ENCODE results near the gene PCNX2.

Gene PCNX2

DNA sequence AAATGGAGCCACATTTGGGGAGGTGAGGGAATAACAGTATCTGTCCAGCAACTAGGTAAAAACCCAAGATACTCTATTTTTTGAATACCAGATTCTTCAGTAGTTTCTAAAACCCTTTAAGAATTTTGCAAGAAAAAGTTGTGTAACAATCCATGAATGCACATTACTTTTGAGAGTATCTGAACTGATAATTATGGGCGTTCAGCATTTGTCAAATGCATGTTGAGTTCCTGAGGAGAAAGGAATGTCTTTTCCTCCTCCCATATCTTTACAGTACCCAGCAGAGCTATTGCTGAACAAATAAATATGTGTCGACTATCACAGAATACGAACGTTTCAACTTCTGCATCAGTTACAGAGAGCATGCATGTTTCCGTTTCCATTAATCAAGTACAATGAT is 104.5 kb downstream of the PCNX2 start:
- TF ChIP-seq FOXP2 (optimal IDR thresholded peaks at IDR 0.05; ENCODE audit: borderline replicate concordance, extremely low read depth, extremely low read length, insufficient read depth) (no peak), TAF1 (IDR thresholded peaks at IDR 0.05; ENCODE audit: borderline replicate concordance, insufficient read depth, low read length) (no peak), SIN3A (IDR thresholded peaks at IDR 0.05; ENCODE audit: borderline replicate concordance, insufficient read depth, low read length) (no peak), POLR2AphosphoS5 (IDR thresholded peaks at IDR 0.05; ENCODE audit: low read depth, low read length) (no peak), REST (IDR thresholded peaks at IDR 0.05; ENCODE audit: insufficient read depth in 1 of 2, low read depth in 2 of 2, low read length in 2 of 2) (no peak)

GRCh38 chr1:233189526-233189925 is 106.0 kb downstream of the PCNX2 start:
- TF ChIP-seq FOXP2 (optimal IDR thresholded peaks at IDR 0.05; ENCODE audit: borderline replicate concordance, extremely low read depth, extremely low read length, insufficient read depth) = no peak
- no peak for TF ChIP-seq TAF1 (IDR thresholded peaks at IDR 0.05; ENCODE audit: borderline replicate concordance, insufficient read depth, low read length)
- no peak for TF ChIP-seq POLR2AphosphoS5 (IDR thresholded peaks at IDR 0.05; ENCODE audit: low read depth, low read length)
- no peak for TF ChIP-seq SIN3A (IDR thresholded peaks at IDR 0.05; ENCODE audit: borderline replicate concordance, insufficient read depth, low read length)
- no peak for TF ChIP-seq REST (IDR thresholded peaks at IDR 0.05; ENCODE audit: insufficient read depth in 1 of 2, low read depth in 2 of 2, low read length in 2 of 2)

DNA sequence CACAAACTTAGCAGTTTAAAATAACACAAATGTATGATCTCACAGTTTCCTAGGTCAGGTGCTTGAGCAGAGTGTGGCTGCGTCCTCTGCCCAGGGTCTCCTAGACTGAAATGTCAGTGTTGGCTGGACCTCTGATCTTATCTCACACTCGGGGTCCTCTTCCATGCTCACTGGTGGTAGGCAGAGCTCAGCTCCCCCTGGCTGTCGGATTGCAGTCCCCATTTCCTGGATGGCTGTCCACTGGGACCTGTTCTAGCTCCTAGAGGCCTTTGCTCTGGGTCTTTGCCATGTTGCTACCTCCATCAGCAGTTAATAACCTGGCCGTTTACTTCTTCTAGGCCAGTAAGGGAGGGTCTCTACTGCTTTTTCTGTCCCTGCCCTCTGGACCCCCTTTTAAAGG is 107.5 kb downstream of the PCNX2 start:
- no peak for TF ChIP-seq FOXP2 (optimal IDR thresholded peaks at IDR 0.05; ENCODE audit: borderline replicate concordance, extremely low read depth, extremely low read length, insufficient read depth)
- TF ChIP-seq SIN3A (IDR thresholded peaks at IDR 0.05; ENCODE audit: borderline replicate concordance, insufficient read depth, low read length) = no peak
- TF ChIP-seq TAF1 (IDR thresholded peaks at IDR 0.05; ENCODE audit: borderline replicate concordance, insufficient read depth, low read length) = no peak
- no peak for TF ChIP-seq REST (IDR thresholded peaks at IDR 0.05; ENCODE audit: insufficient read depth in 1 of 2, low read depth in 2 of 2, low read length in 2 of 2)
- no peak for TF ChIP-seq POLR2AphosphoS5 (IDR thresholded peaks at IDR 0.05; ENCODE audit: low read depth, low read length)

GRCh38 chr1:233183226-233184020 is 112.1 kb downstream of the PCNX2 start:
- TF ChIP-seq TAF1 (IDR thresholded peaks at IDR 0.05; ENCODE audit: borderline replicate concordance, insufficient read depth, low read length) (no peak), REST (IDR thresholded peaks at IDR 0.05; ENCODE audit: insufficient read depth in 1 of 2, low read depth in 2 of 2, low read length in 2 of 2) (no peak), POLR2AphosphoS5 (IDR thresholded peaks at IDR 0.05; ENCODE audit: low read depth, low read length) (no peak), FOXP2 (optimal IDR thresholded peaks at IDR 0.05; ENCODE audit: borderline replicate concordance, extremely low read depth, extremely low read length, insufficient read depth) (no peak), SIN3A (IDR thresholded peaks at IDR 0.05; ENCODE audit: borderline replicate concordance, insufficient read depth, low read length) (no peak)

All from PFSK-1 (cell line).